Upper lobe of left lung (tissue), 6 donors: ENCODE measurements around the gene GP1BB. TPM values are rescaled to one million over a fixed set of nuclear protein-coding genes. Genes with fewer than 3 reads are reported as not detected.

Experiments
- ATAC-seq, 2 donors: fragments of 200-7000 bp; cut with Tn5 transposase; one replicate each; pipeline ENCODE4 v1.9.1; 2022; ENCODE audit warnings: mild to moderate bottlenecking in 2 of 2, moderate library complexity in 2 of 2; ENCODE audit not compliant: low FRiP score in 2 of 2
- DNase-seq, 2 donors: peaks; one replicate each; pipeline ENCODE4 v3.0.0-alpha.2; 2019 to 2020
- H3K27ac ChIP-seq, 4 donors: fragments of 200-600 bp; sonication (generic); one replicate each; pipeline ENCODE4 v1.5.1; 2016 to 2019
- H3K27me3 ChIP-seq, 4 donors: fragments of 200-600 bp; sonication (generic); one replicate each; pipeline ENCODE4 v1.5.1; 2017 to 2019
- H3K36me3 ChIP-seq, 4 donors: fragments of 200-600 bp; sonication (generic); one replicate each; pipeline ENCODE4 v1.5.1; 2016 to 2019
- H3K4me1 ChIP-seq, 4 donors: fragments of 200-600 bp; sonication (generic); one replicate each; pipeline ENCODE4 v1.5.1; 2018 to 2019
- H3K4me3 ChIP-seq, 4 donors: fragments of 200-600 bp; sonication (generic); one replicate each; pipeline ENCODE4 v1.5.1; 2017 to 2019; ENCODE audit warnings: mild to moderate bottlenecking in 2 of 4, moderate library complexity in 1 of 4
- H3K9me3 ChIP-seq, 4 donors: fragments of 200-600 bp; sonication (generic); one replicate each; pipeline ENCODE4 v1.5.1; 2018 to 2019
- EP300 ChIP-seq, 4 donors: sonication (generic); formaldehyde crosslinking; IDR thresholded peaks; one replicate each; pipeline ENCODE4 v1.5.1; 2017; ENCODE audit warnings: antibody characterized with exemption in 4 of 4, control low read depth in 2 of 4
- POLR2A ChIP-seq, 4 donors: fragments of 450-650 bp; IDR thresholded peaks; one replicate each; pipeline ENCODE4 v1.5.1; 2016 to 2017; ENCODE audit warnings: antibody characterized with exemption in 4 of 4, mild to moderate bottlenecking in 2 of 4
- POLR2AphosphoS5 ChIP-seq, 2 donors: sonication (generic); formaldehyde crosslinking; IDR thresholded peaks; one replicate each; pipeline ENCODE4 v1.5.1; 2017; ENCODE audit warnings: antibody characterized with exemption in 2 of 2
- WGBS, 2 donors: methylation state at CpG; one replicate each; pipeline ENCODE4 v1.1.5; 2017 to 2018; 5-methylcytosine and 5-hydroxymethylcytosine counted together
- total RNA-seq, 6 donors: library from RNA; depleted of rRNA in 4 of 6; stranded (reverse); fragments of >200 nt in 4 of 6; gene quantifications; one replicate each; pipeline versions ENCODE4 v1.1.0 to v1.2.1, GENCODE V29; 2016 to 2021
- TF ChIP-seq, protein P1 (sequence below), 6 experiments: fragments of 450-650 bp in 4 of 6; fragments of 200-600 bp in 2 of 6; sonication (generic) in 2 of 6; IDR thresholded peaks; one replicate each; pipeline ENCODE4 v1.5.1; 2016 to 2019; ENCODE audit warnings: antibody characterized with exemption in 6 of 6
- donor health status: DM: no; HTN: no; CAD: no; lungs with moderate emphysema.
- donor health status: DM: no; HTN: yes; CAD: no; lungs with severe emphysema.

The GP1BB gene
- total RNA-seq, 6 donors from 2014 or later: 1.5 to 23.7 (median 6.6) TPM

DNA sequence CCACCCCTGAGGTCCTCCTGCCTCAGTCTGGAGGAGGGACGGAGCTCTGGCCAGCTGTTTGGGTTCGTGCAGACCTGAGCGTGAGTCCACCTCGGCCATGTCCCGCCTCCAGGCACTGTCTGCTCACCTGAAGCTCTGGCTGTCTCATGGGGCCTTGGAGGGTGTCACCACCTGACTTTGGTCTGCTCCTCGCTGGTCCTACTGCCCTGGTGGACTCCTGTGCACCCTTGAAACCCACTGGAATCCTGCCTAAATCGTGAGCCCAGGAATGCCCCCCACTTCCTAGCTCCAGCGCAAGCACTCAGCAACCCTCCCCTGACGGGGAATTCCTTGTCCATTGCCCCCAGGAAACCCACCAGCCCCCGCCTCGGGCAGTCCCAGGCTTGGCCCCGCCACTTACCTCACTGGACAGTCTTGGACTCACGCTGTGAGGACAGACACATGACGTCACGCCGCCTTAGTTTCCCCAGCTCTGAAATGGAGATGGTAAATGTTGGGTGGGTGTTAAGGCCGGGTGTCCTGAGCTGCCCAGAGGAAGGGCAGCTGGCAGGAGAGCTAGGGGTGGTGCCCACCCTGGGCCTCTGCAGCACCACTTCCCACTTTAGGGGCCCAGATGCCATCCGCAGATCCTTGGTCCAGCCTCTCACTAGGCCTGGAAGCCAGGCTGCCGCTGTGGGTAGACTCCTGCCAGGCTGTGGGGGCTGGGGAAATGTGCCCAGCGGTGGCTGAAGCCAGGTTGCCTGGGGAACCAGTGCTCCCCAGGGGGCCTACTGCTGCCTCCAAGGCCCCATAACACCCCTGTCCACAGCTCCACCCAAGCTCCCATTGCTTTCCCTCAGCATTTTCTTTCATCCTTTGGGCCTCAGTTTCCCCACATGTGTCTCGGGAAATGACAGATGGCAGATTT is 19.1 kb downstream of the GP1BB start:
- 91% methylated on average over 13 to 21 of the region's 21 CpGs for WGBS, 2 donors

DNA sequence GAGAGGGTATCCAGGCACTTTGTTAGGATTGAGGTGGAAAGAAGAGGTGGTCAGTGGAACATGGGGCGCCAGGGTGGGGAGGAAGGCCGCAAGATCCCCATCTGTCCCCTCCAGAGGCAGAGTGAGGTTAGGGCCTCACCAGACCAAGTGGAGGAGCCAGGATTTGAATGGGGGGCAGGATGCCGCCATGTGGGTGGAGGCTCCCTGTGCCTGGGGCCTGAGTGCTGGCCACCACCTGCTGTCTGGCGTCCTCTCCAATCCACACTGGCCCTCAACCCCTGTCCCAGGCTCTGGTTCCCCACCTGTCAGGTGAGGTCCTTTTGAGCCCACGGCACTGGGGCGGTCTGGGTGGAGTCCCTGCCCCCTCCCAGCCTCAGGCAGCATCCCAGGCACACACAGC is 19.7 kb downstream of the GP1BB start:
- no peak for ATAC-seq
- H3K36me3 ChIP-seq: no peaks in the 10 kb centered on the region
- no peak overlapping the region for H3K27ac ChIP-seq
- 95 to 98% methylated on average over 3 to 6 of the region's 6 CpGs for WGBS, 2 donors
- no peaks in the 10 kb centered on the region for H3K9me3 ChIP-seq
- no peaks in the 10 kb centered on the region for H3K27me3 ChIP-seq
- no peak overlapping the region for H3K4me3 ChIP-seq
- TF ChIP-seq EP300 (IDR thresholded peaks at IDR 0.05) (no peak), POLR2A (IDR thresholded peaks at IDR 0.05) (no peak), POLR2AphosphoS5 (IDR thresholded peaks at IDR 0.05) (no peak)
- TF ChIP-seq, protein P1, sequence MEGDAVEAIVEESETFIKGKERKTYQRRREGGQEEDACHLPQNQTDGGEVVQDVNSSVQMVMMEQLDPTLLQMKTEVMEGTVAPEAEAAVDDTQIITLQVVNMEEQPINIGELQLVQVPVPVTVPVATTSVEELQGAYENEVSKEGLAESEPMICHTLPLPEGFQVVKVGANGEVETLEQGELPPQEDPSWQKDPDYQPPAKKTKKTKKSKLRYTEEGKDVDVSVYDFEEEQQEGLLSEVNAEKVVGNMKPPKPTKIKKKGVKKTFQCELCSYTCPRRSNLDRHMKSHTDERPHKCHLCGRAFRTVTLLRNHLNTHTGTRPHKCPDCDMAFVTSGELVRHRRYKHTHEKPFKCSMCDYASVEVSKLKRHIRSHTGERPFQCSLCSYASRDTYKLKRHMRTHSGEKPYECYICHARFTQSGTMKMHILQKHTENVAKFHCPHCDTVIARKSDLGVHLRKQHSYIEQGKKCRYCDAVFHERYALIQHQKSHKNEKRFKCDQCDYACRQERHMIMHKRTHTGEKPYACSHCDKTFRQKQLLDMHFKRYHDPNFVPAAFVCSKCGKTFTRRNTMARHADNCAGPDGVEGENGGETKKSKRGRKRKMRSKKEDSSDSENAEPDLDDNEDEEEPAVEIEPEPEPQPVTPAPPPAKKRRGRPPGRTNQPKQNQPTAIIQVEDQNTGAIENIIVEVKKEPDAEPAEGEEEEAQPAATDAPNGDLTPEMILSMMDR (IDR thresholded peaks at IDR 0.05): no peak
- no peaks in the 10 kb centered on the region for H3K4me1 ChIP-seq
- DNase-seq: no peak

More for the DNA sequence above, 19.1 kb downstream of the GP1BB start:
- H3K4me3 ChIP-seq: no peak overlapping the region
- no peak for TF ChIP-seq EP300 (IDR thresholded peaks at IDR 0.05)
- no peak for TF ChIP-seq POLR2AphosphoS5 (IDR thresholded peaks at IDR 0.05)
- TF ChIP-seq POLR2A (IDR thresholded peaks at IDR 0.05): no peak
- TF ChIP-seq, protein P1 (IDR thresholded peaks at IDR 0.05): no peak
- no peaks in the 10 kb centered on the region for H3K27me3 ChIP-seq
- peak in 1 of 2 donors; percentile 40 for DNase-seq
- H3K9me3 ChIP-seq: no peaks in the 10 kb centered on the region
- H3K4me1 ChIP-seq: no peaks in the 10 kb centered on the region
- H3K27ac ChIP-seq: no peak overlapping the region
- H3K36me3 ChIP-seq: no peaks in the 10 kb centered on the region
- no peak for ATAC-seq

DNA sequence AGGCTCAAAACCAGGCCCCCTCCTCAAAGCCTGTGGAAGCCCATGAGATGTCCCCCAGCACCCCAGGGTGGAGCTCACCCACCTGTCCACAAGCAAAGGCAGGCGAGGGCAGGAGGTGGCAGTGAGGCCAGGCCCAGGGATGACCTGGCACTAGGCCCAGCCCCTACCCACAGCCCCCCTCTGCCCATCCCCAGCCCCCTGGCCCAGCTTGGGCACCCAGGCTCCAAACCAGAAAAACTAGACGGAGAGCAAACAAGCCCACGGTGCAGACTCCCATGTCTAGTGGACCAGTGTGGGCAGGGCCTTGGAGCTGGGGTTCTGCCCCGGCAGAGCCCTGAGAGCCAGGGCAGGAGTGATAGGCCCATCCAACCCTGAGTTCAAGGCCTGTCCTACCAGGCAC is 20.3 kb downstream of the GP1BB start:
- Histone ChIP-seq H3K27ac (no peak overlapping the region), H3K36me3 (no peaks in the 10 kb centered on the region), H3K9me3 (no peaks in the 10 kb centered on the region), H3K4me3 (no peak overlapping the region), H3K4me1 (no peaks in the 10 kb centered on the region), H3K27me3 (no peaks in the 10 kb centered on the region)
- TF ChIP-seq POLR2A (IDR thresholded peaks at IDR 0.05) (no peak), EP300 (IDR thresholded peaks at IDR 0.05) (no peak), POLR2AphosphoS5 (IDR thresholded peaks at IDR 0.05) (no peak)
- TF ChIP-seq, protein P1 (IDR thresholded peaks at IDR 0.05): no peak
- 82% methylated on average over 4 of the region's 4 CpGs; no CpG with 5 or more reads in 1 of the 2 donors for WGBS, 2 donors
- ATAC-seq (no peak), DNase-seq (peak in 1 of 2 donors; percentile 68)

DNA sequence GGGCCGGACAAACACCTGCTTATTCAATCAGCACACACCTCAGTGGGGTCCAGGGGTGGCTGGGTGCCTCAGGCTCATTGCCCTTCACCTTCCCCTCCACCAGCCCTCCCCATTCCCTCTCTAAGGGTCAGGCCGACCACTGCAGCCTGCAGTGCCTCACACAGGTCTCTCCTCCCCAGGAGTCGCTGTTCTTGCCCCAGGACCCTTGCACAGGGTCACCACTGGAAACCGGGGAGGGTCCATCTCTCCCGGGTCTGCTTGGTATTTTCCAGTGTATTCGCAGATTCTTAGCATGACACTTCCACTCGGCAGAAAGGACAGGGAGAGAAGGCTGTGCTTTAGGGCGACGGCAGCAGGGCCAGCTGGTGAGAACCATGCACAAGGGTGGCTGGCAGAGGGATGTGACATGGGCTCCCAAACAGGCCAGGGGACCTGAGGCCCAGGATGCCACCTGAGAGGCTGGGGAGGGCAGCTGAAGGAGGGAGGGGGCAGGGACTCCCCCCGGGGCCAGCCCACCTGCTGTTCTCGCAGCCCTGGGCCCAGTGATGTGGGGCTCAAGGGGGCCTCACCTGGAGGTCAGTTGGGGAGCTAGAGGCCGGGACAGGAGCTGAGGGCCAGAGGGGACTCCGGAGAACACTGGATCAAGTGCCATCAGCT is 21.1 kb downstream of the GP1BB start:
- peak in 1 of 2 donors; percentile 28 for DNase-seq

More for the DNA sequence above, 21.1 kb downstream of the GP1BB start:
- no peaks in the 10 kb centered on the region for H3K36me3 ChIP-seq
- H3K27me3 ChIP-seq: no peaks in the 10 kb centered on the region
- H3K27ac ChIP-seq: no peak overlapping the region
- H3K4me3 ChIP-seq: no peak overlapping the region
- no peaks in the 10 kb centered on the region for H3K9me3 ChIP-seq
- TF ChIP-seq POLR2AphosphoS5 (IDR thresholded peaks at IDR 0.05) (no peak), EP300 (IDR thresholded peaks at IDR 0.05) (no peak), POLR2A (IDR thresholded peaks at IDR 0.05) (no peak)
- TF ChIP-seq, protein P1 (IDR thresholded peaks at IDR 0.05): no peak
- WGBS, 2 donors: 89 to 90% methylated on average over 9 to 13 of the region's 13 CpGs
- no peak for ATAC-seq
- no peaks in the 10 kb centered on the region for H3K4me1 ChIP-seq
